Measurements from ENCODE around the gene CROT.

The CROT gene

GRCh38 chr7:87416682-87417587, 71.5 kb downstream of the CROT start:
- Histone ChIP-seq H3K4me1 (ENCODE audit: insufficient read depth, low read length, severe bottlenecking) (no peaks in the 10 kb centered on the region), H2AFZ (ENCODE audit: low read length) (no peak overlapping the region), H3K27ac (ENCODE audit: low read depth, low read length, poor library complexity, severe bottlenecking) (no peak overlapping the region), H4K20me1 (ENCODE audit: insufficient read depth, low read length) (no peaks in the 10 kb centered on the region), H3K36me3 (ENCODE audit: insufficient read depth, low read length) (no peaks in the 10 kb centered on the region), H3K4me3 (ENCODE audit: low read depth, low read length, poor library complexity, severe bottlenecking) (no peak overlapping the region), H3K9ac (ENCODE audit: low read length) (no peak overlapping the region), H3F3A (ENCODE audit: insufficient read depth, low read length) (no peaks in the 10 kb centered on the region), H3K4me2 (ENCODE audit: low read length) (no peak overlapping the region), H3K27me3 (ENCODE audit: insufficient read depth, low read length) (no peaks in the 10 kb centered on the region), H3K9me2 (ENCODE audit: low read depth, low read length) (no peaks in the 10 kb centered on the region), H3K9me3 (ENCODE audit: low read length) (no peaks in the 10 kb centered on the region), H3K79me2 (ENCODE audit: insufficient read depth, low read length) (no peaks in the 10 kb centered on the region)
- TF ChIP-seq, protein P1, sequence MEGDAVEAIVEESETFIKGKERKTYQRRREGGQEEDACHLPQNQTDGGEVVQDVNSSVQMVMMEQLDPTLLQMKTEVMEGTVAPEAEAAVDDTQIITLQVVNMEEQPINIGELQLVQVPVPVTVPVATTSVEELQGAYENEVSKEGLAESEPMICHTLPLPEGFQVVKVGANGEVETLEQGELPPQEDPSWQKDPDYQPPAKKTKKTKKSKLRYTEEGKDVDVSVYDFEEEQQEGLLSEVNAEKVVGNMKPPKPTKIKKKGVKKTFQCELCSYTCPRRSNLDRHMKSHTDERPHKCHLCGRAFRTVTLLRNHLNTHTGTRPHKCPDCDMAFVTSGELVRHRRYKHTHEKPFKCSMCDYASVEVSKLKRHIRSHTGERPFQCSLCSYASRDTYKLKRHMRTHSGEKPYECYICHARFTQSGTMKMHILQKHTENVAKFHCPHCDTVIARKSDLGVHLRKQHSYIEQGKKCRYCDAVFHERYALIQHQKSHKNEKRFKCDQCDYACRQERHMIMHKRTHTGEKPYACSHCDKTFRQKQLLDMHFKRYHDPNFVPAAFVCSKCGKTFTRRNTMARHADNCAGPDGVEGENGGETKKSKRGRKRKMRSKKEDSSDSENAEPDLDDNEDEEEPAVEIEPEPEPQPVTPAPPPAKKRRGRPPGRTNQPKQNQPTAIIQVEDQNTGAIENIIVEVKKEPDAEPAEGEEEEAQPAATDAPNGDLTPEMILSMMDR (IDR thresholded peaks at IDR 0.05; ENCODE audit: low read length), result peak; percentile 96
- no peak for TF ChIP-seq EZH2 (IDR thresholded peaks at IDR 0.05; ENCODE audit: borderline replicate concordance, low read length)

GRCh38 chr7:87420173-87420572, 74.7 kb downstream of the CROT start:
- no peaks in the 10 kb centered on the region for H3K9me3 ChIP-seq (ENCODE audit: low read length)
- no peaks in the 10 kb centered on the region for H3K4me1 ChIP-seq (ENCODE audit: insufficient read depth, low read length, severe bottlenecking)
- no peak for TF ChIP-seq EZH2 (IDR thresholded peaks at IDR 0.05; ENCODE audit: borderline replicate concordance, low read length)
- TF ChIP-seq, protein P1 (IDR thresholded peaks at IDR 0.05; ENCODE audit: low read length), result no peak
- no peaks in the 10 kb centered on the region for H3F3A ChIP-seq (ENCODE audit: insufficient read depth, low read length)
- no peaks in the 10 kb centered on the region for H3K79me2 ChIP-seq (ENCODE audit: insufficient read depth, low read length)
- no peak overlapping the region for H3K4me3 ChIP-seq (ENCODE audit: low read depth, low read length, poor library complexity, severe bottlenecking)
- no peaks in the 10 kb centered on the region for H3K27me3 ChIP-seq (ENCODE audit: insufficient read depth, low read length)
- H3K4me2 ChIP-seq (ENCODE audit: low read length), result no peak overlapping the region
- no peak overlapping the region for H3K27ac ChIP-seq (ENCODE audit: low read depth, low read length, poor library complexity, severe bottlenecking)
- no peaks in the 10 kb centered on the region for H4K20me1 ChIP-seq (ENCODE audit: insufficient read depth, low read length)
- no peak overlapping the region for H2AFZ ChIP-seq (ENCODE audit: low read length)
- H3K9ac ChIP-seq (ENCODE audit: low read length), result no peak overlapping the region
- H3K36me3 ChIP-seq (ENCODE audit: insufficient read depth, low read length), result peaks cover 16% of the 10 kb centered on the region; the same call in 1 of the 2 replicates
- no peaks in the 10 kb centered on the region for H3K9me2 ChIP-seq (ENCODE audit: low read depth, low read length)

DNA sequence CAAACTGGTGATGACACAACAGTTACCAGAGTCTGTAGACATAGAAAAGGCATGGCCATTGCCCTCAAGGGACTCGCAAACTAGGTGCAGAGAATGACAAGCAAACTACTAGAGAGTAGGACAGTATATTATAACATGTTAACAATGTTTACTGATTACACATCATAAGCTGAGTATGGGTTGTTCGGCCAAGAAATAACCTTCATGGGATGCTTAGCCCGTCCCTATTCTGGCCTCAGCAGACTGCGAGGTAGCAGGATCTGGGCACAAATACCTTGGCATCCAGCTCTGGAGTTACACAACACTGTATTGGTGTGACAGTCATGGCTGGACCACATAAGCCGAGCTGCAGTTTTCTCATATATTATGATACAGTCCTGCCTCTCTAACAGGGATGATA, 78.6 kb downstream of the CROT start:
- no peaks in the 10 kb centered on the region for H3K9me3 ChIP-seq (ENCODE audit: low read length)
- H3K4me1 ChIP-seq (ENCODE audit: insufficient read depth, low read length, severe bottlenecking), result no peaks in the 10 kb centered on the region
- no peak overlapping the region for H3K4me3 ChIP-seq (ENCODE audit: low read depth, low read length, poor library complexity, severe bottlenecking)
- no peak overlapping the region for H3K9ac ChIP-seq (ENCODE audit: low read length)
- no peaks in the 10 kb centered on the region for H4K20me1 ChIP-seq (ENCODE audit: insufficient read depth, low read length)
- peaks cover 34% of the 10 kb centered on the region for H3K36me3 ChIP-seq (ENCODE audit: insufficient read depth, low read length)
- no peaks in the 10 kb centered on the region for H3K9me2 ChIP-seq (ENCODE audit: low read depth, low read length)
- H2AFZ ChIP-seq (ENCODE audit: low read length), result no peak overlapping the region
- no peaks in the 10 kb centered on the region for H3K79me2 ChIP-seq (ENCODE audit: insufficient read depth, low read length)
- H3K4me2 ChIP-seq (ENCODE audit: low read length), result no peak overlapping the region
- H3F3A ChIP-seq (ENCODE audit: insufficient read depth, low read length), result no peaks in the 10 kb centered on the region
- no peak overlapping the region for H3K27ac ChIP-seq (ENCODE audit: low read depth, low read length, poor library complexity, severe bottlenecking)
- H3K27me3 ChIP-seq (ENCODE audit: insufficient read depth, low read length), result no peaks in the 10 kb centered on the region
- TF ChIP-seq, protein P1 (IDR thresholded peaks at IDR 0.05; ENCODE audit: low read length), result no peak
- no peak for TF ChIP-seq EZH2 (IDR thresholded peaks at IDR 0.05; ENCODE audit: borderline replicate concordance, low read length)

Measured in OCI-LY1 (cell line).